GM13976 (cell line): ENCODE measurements around the gene SCAPER.
"Not testable (repeated sequence)": the region's sequence is repeated elsewhere in the genome, so short reads cannot be mapped to it uniquely, and the experiment has no call there.

Experiments
- DNase-seq: peaks from one replicate; pipeline ENCODE4 v3.0.0; 2012; ENCODE audit warnings: low spot score
- CTCF ChIP-seq: IDR thresholded peaks from 2 replicates; pipeline ENCODE4 v1.5.1; 2012; ENCODE audit warnings: borderline replicate concordance, mild to moderate bottlenecking; ENCODE audit not compliant: insufficient read depth; ENCODE audit errors: extremely low read depth, missing control alignments, control extremely low read depth
- in situ Hi-C: fragments of 300-500 bp; cut with MboI; formaldehyde crosslinking; loops from one replicate; pipeline ENCODE4 v1.12.0; 2022; ENCODE audit warnings: low sequenced_read_pairs, mixed read lengths, inconsistent platforms; ENCODE audit not compliant: unreplicated experiment

SCAPER gene

GRCh38 chr15:76730262-76730661 lies 174.9 kb downstream of the SCAPER start:
- DNase-seq, result no peak
- in situ Hi-C loops, result no loop called here
- TF ChIP-seq CTCF, result no peak

GRCh38 chr15:76718863-76719262 lies 186.3 kb downstream of the SCAPER start:
- in situ Hi-C loops, result no loop called here
- no peak for DNase-seq
- TF ChIP-seq CTCF, result no peak

GRCh38 chr15:76714950-76715349 lies 190.2 kb downstream of the SCAPER start:
- no peak for TF ChIP-seq CTCF
- DNase-seq, result no peak
- in situ Hi-C loops, result no loop called here

GRCh38 chr15:76711351-76711827 lies 193.8 kb downstream of the SCAPER start:
- no peak for TF ChIP-seq CTCF
- in situ Hi-C loops, result no loop called here
- peak; percentile 27 for DNase-seq

GRCh38 chr15:76704032-76704431 lies 201.1 kb downstream of the SCAPER start:
- DNase-seq, in situ Hi-C loops: not testable (repeated sequence)

GRCh38 chr15:76696840-76697239 lies 208.3 kb downstream of the SCAPER start:
- no peak for DNase-seq
- no peak for TF ChIP-seq CTCF
- in situ Hi-C loops, result no loop called here

GRCh38 chr15:76692546-76692945 lies 212.6 kb downstream of the SCAPER start:
- in situ Hi-C loops, DNase-seq: not testable (repeated sequence)

- in situ Hi-C loops, DNase-seq: not testable (repeated sequence)
These were observed 217.5 kb downstream of the SCAPER start for GRCh38 chr15:76687592-76687991.
